Prostate gland (tissue), 2 donors: ENCODE measurements around the gene ITGA11.

Experiments
- POLR2A ChIP-seq: fragments of 450-650 bp; IDR thresholded peaks from one replicate; pipeline ENCODE4 v1.6.1; 2016; ENCODE audit warnings: antibody characterized with exemption, mild to moderate bottlenecking
- TF ChIP-seq, protein P1 (sequence below), 4 experiments: fragments of 200-600 bp in 2 of 4; fragments of 450-650 bp in 2 of 4; sonication (generic) in 2 of 4; IDR thresholded peaks; 1 replicate in 3 of 4; 2 replicates in 1 of 4; pipeline ENCODE4 v1.5.1; 2016 to 2019; ENCODE audit warnings: antibody characterized with exemption in 4 of 4, mild to moderate bottlenecking in 2 of 4, moderate library complexity in 2 of 4

DNA sequence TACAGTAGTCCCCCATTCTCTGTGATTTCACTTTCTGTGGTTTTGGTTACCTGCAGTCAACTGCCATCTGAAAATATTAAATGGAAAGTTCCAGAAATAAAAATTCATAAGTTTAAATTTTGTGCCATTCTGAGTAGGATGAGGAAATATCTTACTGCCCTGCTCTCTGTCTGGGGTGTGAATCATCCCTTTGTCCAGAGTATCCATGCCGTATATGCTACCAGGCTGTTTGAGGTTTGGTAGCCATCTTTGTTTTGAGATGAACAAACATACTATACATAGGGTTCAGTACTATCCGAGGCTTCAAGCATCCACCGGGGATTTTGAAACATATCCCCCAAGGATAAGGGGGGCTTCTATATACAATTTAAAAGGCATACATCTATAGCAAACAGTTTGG, 170.7 kb downstream of the ITGA11 start:
- TF ChIP-seq, protein P1, sequence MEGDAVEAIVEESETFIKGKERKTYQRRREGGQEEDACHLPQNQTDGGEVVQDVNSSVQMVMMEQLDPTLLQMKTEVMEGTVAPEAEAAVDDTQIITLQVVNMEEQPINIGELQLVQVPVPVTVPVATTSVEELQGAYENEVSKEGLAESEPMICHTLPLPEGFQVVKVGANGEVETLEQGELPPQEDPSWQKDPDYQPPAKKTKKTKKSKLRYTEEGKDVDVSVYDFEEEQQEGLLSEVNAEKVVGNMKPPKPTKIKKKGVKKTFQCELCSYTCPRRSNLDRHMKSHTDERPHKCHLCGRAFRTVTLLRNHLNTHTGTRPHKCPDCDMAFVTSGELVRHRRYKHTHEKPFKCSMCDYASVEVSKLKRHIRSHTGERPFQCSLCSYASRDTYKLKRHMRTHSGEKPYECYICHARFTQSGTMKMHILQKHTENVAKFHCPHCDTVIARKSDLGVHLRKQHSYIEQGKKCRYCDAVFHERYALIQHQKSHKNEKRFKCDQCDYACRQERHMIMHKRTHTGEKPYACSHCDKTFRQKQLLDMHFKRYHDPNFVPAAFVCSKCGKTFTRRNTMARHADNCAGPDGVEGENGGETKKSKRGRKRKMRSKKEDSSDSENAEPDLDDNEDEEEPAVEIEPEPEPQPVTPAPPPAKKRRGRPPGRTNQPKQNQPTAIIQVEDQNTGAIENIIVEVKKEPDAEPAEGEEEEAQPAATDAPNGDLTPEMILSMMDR (IDR thresholded peaks at IDR 0.05): no peak
- no peak for TF ChIP-seq POLR2A
